Neuronal stem cell (in vitro differentiated cells): Measurements from ENCODE around the gene RELL2.

Experiments
- DNase-seq: peaks from one replicate; pipeline ENCODE4 v3.0.0-alpha.2; 2013; ENCODE audit warnings: low spot score
- H2AFZ ChIP-seq: one replicate; pipeline ENCODE4 v1.6.1; 2013; ENCODE audit warnings: mild to moderate bottlenecking, low read length, inconsistent platforms
- H2AK5ac ChIP-seq: 2 replicates; pipeline ENCODE4 v1.6.1; 2013; ENCODE audit warnings: low read depth, mild to moderate bottlenecking, inconsistent platforms, low read length, moderate library complexity, mixed read lengths
- H2BK120ac ChIP-seq: 2 replicates; pipeline ENCODE4 v1.6.1; 2013; ENCODE audit warnings: low read depth, mild to moderate bottlenecking, inconsistent platforms, low read length, moderate library complexity, mixed read lengths
- H2BK12ac ChIP-seq: one replicate; pipeline ENCODE4 v1.6.1; 2013; ENCODE audit warnings: low read length, inconsistent platforms
- H2BK15ac ChIP-seq: 2 replicates; pipeline ENCODE4 v1.6.1; 2013; ENCODE audit warnings: mild to moderate bottlenecking, low read length, inconsistent platforms, mixed read lengths
- H2BK5ac ChIP-seq: one replicate; pipeline ENCODE4 v1.6.1; 2013; ENCODE audit warnings: inconsistent platforms, mild to moderate bottlenecking, low read length, moderate library complexity
- H3K14ac ChIP-seq: one replicate; pipeline ENCODE4 v1.6.1; 2013; ENCODE audit warnings: low read length, inconsistent platforms
- H3K18ac ChIP-seq: 2 replicates; pipeline ENCODE4 v1.6.1; 2013; ENCODE audit warnings: low read length, inconsistent platforms
- H3K23ac ChIP-seq: 2 replicates; pipeline ENCODE4 v1.6.1; 2013; ENCODE audit warnings: low read depth, mild to moderate bottlenecking, mixed read lengths, low read length, inconsistent platforms; ENCODE audit not compliant: poor library complexity
- H3K27ac ChIP-seq: replicated peaks from 3 replicates; pipeline ENCODE4 v1.5.1; 2013; ENCODE audit warnings: low read length, inconsistent platforms
- H3K27me3 ChIP-seq, 3 experiments: 2 replicates each; pipeline ENCODE4 v1.6.1; 2013; ENCODE audit warnings: low read length in 3 of 3, mild to moderate bottlenecking in 2 of 3, inconsistent platforms in 1 of 3, low read depth in 1 of 3, mixed read lengths in 1 of 3, moderate library complexity in 1 of 3; ENCODE audit not compliant: control insufficient read depth in 3 of 3, insufficient read depth in 3 of 3
- H3K36me3 ChIP-seq, 2 donors: replicated peaks in 1 of 2; 2 replicates each; pipeline ENCODE4 v1.6.1; 2013; ENCODE audit warnings: low read length in 2 of 2; ENCODE audit not compliant: control insufficient read depth in 2 of 2, insufficient read depth in 2 of 2
- H3K4ac ChIP-seq: 2 replicates; pipeline ENCODE4 v1.6.1; 2013; ENCODE audit warnings: inconsistent platforms, mild to moderate bottlenecking, low read length, moderate library complexity
- H3K4me1 ChIP-seq, 2 donors: 1 replicate in 1 of 2; 2 replicates in 1 of 2; pipeline ENCODE4 v1.6.1; 2013; ENCODE audit warnings: low read length in 2 of 2, low read depth in 1 of 2; ENCODE audit not compliant: control insufficient read depth in 2 of 2, insufficient read depth in 1 of 2
- H3K4me2 ChIP-seq: one replicate; pipeline ENCODE4 v1.6.1; 2013; ENCODE audit warnings: mild to moderate bottlenecking, low read length, inconsistent platforms; ENCODE audit not compliant: insufficient read depth, poor library complexity, severe bottlenecking
- H3K4me3 ChIP-seq, 2 donors: 2 replicates each; pipeline ENCODE4 v1.5.1; 2013; ENCODE audit warnings: low read length in 2 of 2, mild to moderate bottlenecking in 2 of 2, inconsistent platforms in 1 of 2, moderate library complexity in 1 of 2
- H3K79me1 ChIP-seq: one replicate; pipeline ENCODE4 v1.6.1; 2013; ENCODE audit warnings: low read depth, mild to moderate bottlenecking, inconsistent platforms, low read length, moderate library complexity
- H3K9ac ChIP-seq: one replicate; pipeline ENCODE4 v1.6.1; 2013; ENCODE audit warnings: mild to moderate bottlenecking, low read depth, low read length, inconsistent platforms; ENCODE audit not compliant: poor library complexity
- H3K9me3 ChIP-seq, 2 donors: replicated peaks in 1 of 2; 2 replicates each; pipeline versions ENCODE3 to v1.6.1; 2013; ENCODE audit warnings: low read length in 2 of 2, mild to moderate bottlenecking in 2 of 2, inconsistent platforms in 1 of 2, low read depth in 1 of 2, mixed read lengths in 1 of 2, moderate library complexity in 1 of 2; ENCODE audit not compliant: control insufficient read depth in 2 of 2, insufficient read depth in 1 of 2
- H4K8ac ChIP-seq: one replicate; pipeline ENCODE4 v1.6.1; 2013; ENCODE audit warnings: low read depth, mild to moderate bottlenecking, inconsistent platforms, low read length, moderate library complexity
- H4K91ac ChIP-seq: one replicate; pipeline ENCODE4 v1.6.1; 2013; ENCODE audit warnings: low read length, low read depth, mild to moderate bottlenecking, inconsistent platforms; ENCODE audit not compliant: poor library complexity
- WGBS, 2 donors: extraction: QIAGEN DNeasy Blood & Tissue Kit; methylation state at CpG; one replicate each; pipeline ENCODE4 v1.1.7; 2013; ENCODE audit warnings: missing lambda C conversion rate in 2 of 2, mixed read lengths in 1 of 2; ENCODE audit not compliant: insufficient read length in 2 of 2, insufficient replicate concordance in 1 of 2; ENCODE audit errors: extremely low coverage in 2 of 2; 5-methylcytosine and 5-hydroxymethylcytosine counted together

The RELL2 gene

GRCh38 chr5:141617128-141617527, 19.7 kb upstream of the RELL2 start:
- no peak overlapping the region for H4K8ac ChIP-seq
- no peaks in the 10 kb centered on the region for H3K27me3 ChIP-seq
- H3K27ac ChIP-seq = no peak overlapping the region

GRCh38 chr5:141617682-141618029, 19.1 kb upstream of the RELL2 start:
- Histone ChIP-seq H3K4ac (no peak overlapping the region), H3K9ac (no peak overlapping the region), H2BK5ac (no peak overlapping the region), H3K4me1 (peaks cover 9 to 10% of the 10 kb centered on the region in 2 donors), H2BK12ac (no peak overlapping the region), H2BK15ac (no peak overlapping the region), H2BK120ac (no peak overlapping the region), H3K27ac (no peak overlapping the region), H2AFZ (peak overlapping the region; percentile 96), H2AK5ac (no peak overlapping the region), H3K9me3 (peaks cover 0 to 11% of the 10 kb centered on the region in 2 donors), H3K18ac (no peak overlapping the region), H3K36me3 (peaks cover 8 to 47% of the 10 kb centered on the region in 2 donors), H3K4me3 (peak overlapping the region; percentile 77 to 88), H4K8ac (no peak overlapping the region), H3K27me3 (no peaks in the 10 kb centered on the region), H3K4me2 (peak overlapping the region; percentile 52), H3K23ac (no peak overlapping the region), H3K14ac (no peak overlapping the region), H4K91ac (no peak overlapping the region), H3K79me1 (peaks cover 2% of the 10 kb centered on the region)
- no CpG with 5 or more reads among the region's 9 CpGs for WGBS, 2 donors
- DNase-seq = no peak

More at GRCh38 chr5:141617128-141617527, 19.7 kb upstream of the RELL2 start:
- H2BK12ac ChIP-seq = no peak overlapping the region
- H3K18ac ChIP-seq = no peak overlapping the region
- H3K4ac ChIP-seq = no peak overlapping the region
- no peak overlapping the region for H3K14ac ChIP-seq
- no peak overlapping the region for H3K4me2 ChIP-seq
- H3K9me3 ChIP-seq = peaks cover 0 to 13% of the 10 kb centered on the region in 2 donors
- no peak overlapping the region for H2BK5ac ChIP-seq
- H3K79me1 ChIP-seq = peaks cover 2% of the 10 kb centered on the region
- no peak overlapping the region for H2AFZ ChIP-seq
- peaks cover 6 to 47% of the 10 kb centered on the region in 2 donors for H3K36me3 ChIP-seq
- H4K91ac ChIP-seq = no peak overlapping the region
- no peak overlapping the region for H3K23ac ChIP-seq
- no peak overlapping the region for H2AK5ac ChIP-seq
- no peak overlapping the region for H2BK120ac ChIP-seq
- peak overlapping the region in 1 of 2 donors; percentile 77 for H3K4me3 ChIP-seq
- peaks cover 9 to 10% of the 10 kb centered on the region in 2 donors for H3K4me1 ChIP-seq
- no CpG with 5 or more reads among the region's 2 CpGs for WGBS, 2 donors
- no peak overlapping the region for H2BK15ac ChIP-seq
- H3K9ac ChIP-seq = no peak overlapping the region
- no peak for DNase-seq

DNA sequence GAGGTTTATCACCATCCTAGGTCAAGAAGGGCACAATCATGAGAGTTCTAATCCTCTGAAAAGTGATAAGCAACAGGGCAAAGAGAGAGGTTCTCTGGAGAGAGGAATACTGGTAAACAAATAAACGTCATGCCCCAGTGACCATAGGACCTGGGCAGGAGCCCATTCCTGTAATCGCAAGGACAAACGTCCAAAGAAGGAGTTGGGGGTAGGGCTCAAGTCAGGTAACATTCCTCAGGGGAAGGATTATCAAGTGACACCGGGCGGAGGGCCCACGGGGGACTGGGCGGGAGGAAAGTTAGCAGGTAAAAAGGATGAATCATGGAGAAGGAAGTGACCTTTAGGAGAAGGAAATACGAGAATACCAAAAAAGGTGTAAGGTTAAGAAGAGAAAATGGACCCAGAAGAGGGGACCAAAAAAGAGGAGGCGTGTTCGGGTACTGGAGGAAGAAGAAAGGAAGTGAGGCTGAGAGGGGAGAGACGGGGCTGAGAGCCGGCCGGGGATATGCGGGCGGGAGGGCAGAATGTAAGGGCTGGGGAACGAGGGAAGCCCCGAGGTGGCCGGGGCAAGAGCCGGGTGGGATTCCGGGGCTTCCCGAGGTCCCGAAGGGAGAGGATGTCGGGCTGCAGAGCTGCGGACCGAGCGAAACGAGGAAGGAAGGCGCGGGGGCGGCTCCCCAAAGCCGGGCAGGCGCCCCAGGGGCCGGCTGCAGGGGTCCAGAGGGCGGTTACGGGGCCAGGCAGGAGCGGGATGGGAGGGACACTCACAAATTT, 18.6 kb upstream of the RELL2 start:
- Histone ChIP-seq H3K9me3 (peaks cover 0 to 11% of the 10 kb centered on the region in 2 donors), H3K79me1 (peaks cover 2% of the 10 kb centered on the region), H3K23ac (peak overlapping the region; percentile 36), H3K9ac (peak overlapping the region; percentile 14), H2BK15ac (no peak overlapping the region), H3K4me3 (peak overlapping the region; percentile 77 to 88), H3K27me3 (no peaks in the 10 kb centered on the region), H3K27ac (peak overlapping the region; percentile 57), H2BK5ac (peak overlapping the region; percentile 87), H4K91ac (no peak overlapping the region), H2BK12ac (no peak overlapping the region), H3K18ac (peak overlapping the region; percentile 71), H2BK120ac (no peak overlapping the region), H3K4me2 (peak overlapping the region; percentile 52), H2AFZ (peak overlapping the region; percentile 96), H3K4me1 (peaks cover 9 to 10% of the 10 kb centered on the region in 2 donors), H3K36me3 (peaks cover 9 to 53% of the 10 kb centered on the region in 2 donors), H2AK5ac (no peak overlapping the region), H3K14ac (no peak overlapping the region), H3K4ac (no peak overlapping the region), H4K8ac (no peak overlapping the region)
- DNase-seq = peak; percentile 35
- no CpG with 5 or more reads among the region's 36 CpGs for WGBS, 2 donors

DNA sequence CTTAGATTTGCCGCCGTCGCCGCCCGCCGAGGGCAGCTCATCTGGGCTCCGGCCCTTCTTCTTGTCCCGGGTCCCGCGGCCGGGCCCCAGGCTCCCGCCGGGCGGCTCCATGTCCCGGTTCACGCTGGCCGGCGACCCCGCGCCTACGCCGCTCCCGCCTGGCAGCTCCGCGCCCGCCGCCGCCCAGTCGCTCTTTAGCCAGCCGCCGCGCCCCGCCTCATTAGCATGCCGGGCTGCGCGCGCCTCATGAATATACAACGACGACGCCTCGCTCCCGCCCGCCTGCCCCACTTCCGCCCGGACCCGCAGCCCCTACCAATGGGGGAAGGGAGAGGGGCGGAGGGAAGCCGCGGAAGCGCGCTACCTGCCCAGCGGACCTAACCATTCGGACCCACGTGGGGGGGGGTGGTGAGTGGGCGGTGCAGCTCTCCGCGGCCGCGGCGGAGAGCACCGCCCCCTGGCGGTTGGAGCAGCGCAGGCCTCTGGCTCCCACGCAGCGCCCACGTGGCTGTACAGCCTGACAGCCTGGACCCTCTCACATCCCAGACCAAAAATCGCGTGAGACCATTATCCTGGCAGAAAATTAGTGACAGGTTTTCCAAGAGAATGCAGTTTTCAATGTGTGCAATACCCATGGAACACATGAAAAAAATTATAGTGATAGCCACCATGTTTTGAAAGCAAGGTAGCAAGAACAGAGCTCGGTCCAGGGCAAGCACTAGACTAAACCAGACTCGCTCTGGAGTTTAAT, 17.8 kb upstream of the RELL2 start, which contains the start of gene DIAPH1:
Gene DIAPH1 (minus strand): TSS at position 197 of the 751 bp plus-strand sequence. CDS start 86 bp downstream, at position 111.
- Histone ChIP-seq H4K91ac (no peak within 1 kb of the TSS), H2BK12ac (no peak within 1 kb of the TSS), H2AK5ac (no peak within 1 kb of the TSS), H3K27ac (peak within 1 kb of the TSS; percentile 57), H3K4me2 (peak within 1 kb of the TSS; percentile 52), H2BK15ac (no peak within 1 kb of the TSS), H3K4me3 (peak within 1 kb of the TSS; percentile 77 to 88), H3K4me1 (peaks cover 6 to 9% of the 10 kb centered on the region in 2 donors), H3K79me1 (peaks cover 2% of the 10 kb centered on the region), H3K9ac (peak within 1 kb of the TSS; percentile 14), H3K9me3 (peaks cover 0 to 11% of the 10 kb centered on the region in 2 donors), H3K27me3 (no peaks in the 10 kb centered on the region), H2BK5ac (peak within 1 kb of the TSS; percentile 87), H4K8ac (no peak within 1 kb of the TSS), H2AFZ (peak within 1 kb of the TSS; percentile 96), H3K14ac (no peak within 1 kb of the TSS), H3K18ac (peak within 1 kb of the TSS; percentile 71), H3K36me3 (peaks cover 11 to 61% of the 10 kb centered on the region in 2 donors), H3K4ac (no peak within 1 kb of the TSS), H3K23ac (peak within 1 kb of the TSS; percentile 50), H2BK120ac (no peak within 1 kb of the TSS)
- peak; percentile 96 for DNase-seq
- WGBS, 2 donors = no CpG with 5 or more reads among the region's 70 CpGs
